Inflammatory macrophage (primary cell): ENCODE results near the gene TOM1L1.

Experiments
- DNase-seq, 2 donors: peaks; one replicate each; pipeline ENCODE4 v3.0.0-alpha.2; 2020 to 2022

Gene TOM1L1

GRCh38 chr17:54899201-54899600 is 1.5 kb upstream of the TOM1L1 start:
- no peak for DNase-seq

DNA sequence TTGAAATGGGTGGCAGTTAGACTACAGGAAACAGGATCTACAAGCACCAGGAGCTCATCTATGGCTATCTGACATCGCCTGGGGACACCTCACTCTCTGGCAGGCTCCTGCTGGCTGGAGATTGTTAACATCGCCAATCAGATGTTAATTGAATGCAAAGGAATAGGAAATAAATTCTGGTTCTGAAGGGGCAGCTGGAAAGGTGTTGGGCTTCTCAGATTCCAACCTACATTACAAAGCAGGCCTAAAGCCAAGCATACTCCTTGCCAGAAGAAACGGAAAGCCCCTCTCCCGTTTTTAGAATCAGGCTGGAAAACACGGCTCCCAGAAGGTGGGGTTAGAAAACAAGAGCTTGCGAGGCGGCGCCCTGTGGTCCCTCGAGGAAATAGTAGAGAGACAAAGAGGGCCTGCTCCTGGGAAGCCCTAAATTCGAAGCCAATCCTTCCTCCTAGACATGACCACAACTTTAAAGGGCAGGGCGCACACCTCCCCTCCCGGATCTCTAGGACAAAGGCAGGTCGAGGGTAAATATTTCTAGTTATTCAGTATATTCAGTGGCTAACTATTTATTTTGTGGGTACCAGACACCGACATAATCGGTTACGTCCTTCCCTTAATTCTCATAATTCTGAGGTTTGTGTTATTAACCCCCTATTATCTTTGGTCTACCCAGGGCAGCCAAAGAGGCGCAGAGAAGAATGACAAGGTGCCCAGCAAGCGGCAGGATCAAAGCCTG is 763 bp upstream of the TOM1L1 start:
- no peak for DNase-seq

- no peak for DNase-seq
Observed at GRCh38 chr17:54901230-54901822, 674 bp downstream of the TOM1L1 start.

- DNase-seq: no peak
Observed at GRCh38 chr17:54902017-54902416, 1.4 kb downstream of the TOM1L1 start.

DNA sequence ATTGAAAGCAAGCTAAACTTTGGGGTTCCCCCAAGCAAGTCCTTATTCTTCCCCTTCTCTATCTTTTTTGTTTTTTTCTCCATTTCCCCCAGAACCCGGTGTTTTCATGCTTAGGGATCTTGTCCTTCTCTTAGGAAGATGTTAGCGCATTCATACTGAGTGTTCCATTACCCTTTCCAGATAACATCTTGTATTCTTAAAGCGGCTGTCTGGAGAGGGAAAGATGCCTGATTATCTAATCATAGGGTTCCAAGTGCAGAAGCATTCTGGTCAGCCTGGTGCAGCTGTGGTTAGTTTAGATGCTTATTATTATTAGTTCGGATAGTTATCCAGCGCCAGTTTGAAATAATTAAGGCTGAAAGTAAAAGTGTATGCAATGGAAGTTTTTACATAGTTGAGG is 2.0 kb downstream of the TOM1L1 start:
- DNase-seq: no peak

DNA sequence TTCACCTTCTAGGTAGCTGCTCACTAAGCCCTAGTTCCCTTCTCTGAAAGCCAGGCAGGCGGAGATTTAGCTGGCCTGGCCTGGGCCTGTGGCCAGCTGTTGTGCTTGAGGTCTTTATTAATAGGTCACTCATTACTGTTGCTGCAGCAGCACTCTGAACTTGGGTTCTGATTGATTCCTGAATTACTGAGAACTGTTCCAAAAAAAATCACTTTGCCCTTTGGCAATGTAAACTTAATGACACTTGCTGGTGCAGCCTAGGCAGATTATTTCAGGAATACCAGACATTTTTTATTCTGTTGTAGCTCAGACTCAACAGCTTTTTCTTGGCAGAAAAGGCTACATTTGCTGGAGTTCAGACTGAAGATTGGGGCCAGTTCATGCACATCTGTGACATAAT is 2.7 kb downstream of the TOM1L1 start:
- no peak for DNase-seq

GRCh38 chr17:54906683-54907082 is 6.0 kb downstream of the TOM1L1 start:
- no peak for DNase-seq

DNA sequence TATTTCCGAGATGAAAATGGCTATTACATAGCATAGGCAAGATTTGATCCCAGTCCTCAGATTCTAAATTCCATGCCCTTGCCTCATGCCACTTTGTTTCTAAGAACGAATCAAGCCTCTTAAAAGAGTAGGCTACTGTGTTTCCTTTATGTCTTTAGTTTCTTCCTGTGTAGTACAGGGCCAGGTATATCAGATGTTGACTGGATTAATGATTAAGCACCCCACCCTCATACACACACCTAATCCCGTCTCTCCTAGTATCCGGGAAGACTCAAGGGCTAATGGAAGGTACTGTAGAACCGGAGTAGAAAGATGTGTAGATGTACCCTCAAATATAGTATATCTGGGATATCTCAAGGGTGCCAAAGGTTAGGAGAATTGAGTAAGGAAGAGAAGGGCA is 6.7 kb downstream of the TOM1L1 start:
- no peak for DNase-seq

DNA sequence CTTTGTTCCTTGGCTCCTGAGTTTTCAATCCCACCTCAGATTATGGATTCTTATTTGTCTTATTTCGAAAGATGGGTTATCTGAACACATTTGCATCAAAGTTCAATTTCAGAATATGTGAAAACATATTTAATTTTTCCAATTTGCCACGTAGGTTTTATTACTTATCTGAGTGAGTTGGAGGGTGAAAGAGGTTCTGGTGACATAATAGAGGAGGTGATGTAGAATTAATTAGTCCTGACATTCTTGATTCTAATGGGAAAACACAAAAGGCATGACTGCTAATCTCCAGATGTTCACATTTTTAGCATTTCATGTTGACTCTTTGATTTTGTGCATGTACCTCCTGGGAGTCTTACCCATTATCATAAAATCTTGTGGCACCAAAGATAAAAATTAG is 9.1 kb downstream of the TOM1L1 start:
- DNase-seq: no peak

DNA sequence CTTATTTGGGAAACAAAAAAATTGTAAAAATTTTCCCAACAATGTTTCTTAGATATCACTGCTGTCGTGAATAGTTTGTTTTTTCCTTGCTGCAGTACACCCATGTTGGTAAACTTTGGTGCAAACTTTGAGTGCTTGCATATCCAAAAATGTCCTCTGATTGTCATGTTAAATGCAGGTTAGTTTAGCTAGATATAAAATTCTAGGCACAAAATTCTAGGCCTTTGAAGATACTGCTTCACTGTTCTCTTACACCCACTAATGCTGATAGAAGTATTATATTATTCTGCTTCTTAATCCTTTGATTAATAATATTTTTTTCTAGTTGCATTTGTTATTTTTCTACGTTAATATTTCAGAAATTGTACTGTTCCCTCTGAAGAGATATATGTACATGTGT is 16.1 kb downstream of the TOM1L1 start:
- no peak for DNase-seq

- no peak for DNase-seq
Observed at GRCh38 chr17:54919425-54919824, 18.8 kb downstream of the TOM1L1 start.

DNA sequence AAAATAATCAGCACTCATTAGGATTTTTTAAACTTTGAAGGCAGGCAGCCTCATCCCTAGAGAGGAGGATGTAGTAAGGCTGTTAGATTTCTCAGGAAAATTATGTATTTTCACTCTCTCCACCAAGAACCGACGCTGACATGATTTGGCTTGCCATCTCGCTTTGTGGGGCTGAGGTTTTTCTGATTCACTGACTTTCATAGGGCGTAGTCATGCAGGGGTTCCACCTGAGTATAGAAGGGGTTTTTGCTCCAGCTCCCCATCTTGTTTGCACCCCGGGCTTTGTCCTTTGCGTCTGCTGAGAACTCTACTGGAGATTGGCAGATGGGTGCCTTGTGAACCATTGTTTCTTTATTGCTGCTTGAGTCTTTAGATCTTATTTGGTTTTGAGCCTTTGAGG is 20.2 kb downstream of the TOM1L1 start:
- no peak for DNase-seq

GRCh38 chr17:54924405-54924804 is 23.8 kb downstream of the TOM1L1 start:
- no peak for DNase-seq

- no peak for DNase-seq
Observed at GRCh38 chr17:54927525-54927924, 26.9 kb downstream of the TOM1L1 start.

- no peak for DNase-seq
Observed at GRCh38 chr17:54932711-54933110, 32.1 kb downstream of the TOM1L1 start.

DNA sequence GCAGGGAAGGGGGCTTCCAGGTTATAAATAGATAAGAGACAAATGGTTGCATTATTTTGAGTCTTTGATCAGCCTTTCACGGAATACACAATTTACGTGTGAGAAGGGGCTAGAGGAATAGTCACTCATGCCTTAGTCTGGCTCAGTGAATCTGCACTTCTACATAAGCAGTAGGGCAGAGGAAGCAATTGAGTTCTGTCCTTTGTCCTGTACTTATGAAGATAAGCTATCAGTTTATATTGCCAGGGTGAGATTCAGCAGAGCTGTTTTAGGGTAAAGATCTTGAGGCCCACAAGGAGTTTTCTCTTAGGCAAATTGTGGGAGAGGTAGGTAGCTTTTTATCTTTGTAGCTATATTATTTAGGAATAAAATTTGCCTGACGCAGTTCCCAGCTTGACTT is 33.3 kb downstream of the TOM1L1 start:
- DNase-seq: no peak

- DNase-seq: no peak
Observed at GRCh38 chr17:54935471-54935870, 34.8 kb downstream of the TOM1L1 start.

DNA sequence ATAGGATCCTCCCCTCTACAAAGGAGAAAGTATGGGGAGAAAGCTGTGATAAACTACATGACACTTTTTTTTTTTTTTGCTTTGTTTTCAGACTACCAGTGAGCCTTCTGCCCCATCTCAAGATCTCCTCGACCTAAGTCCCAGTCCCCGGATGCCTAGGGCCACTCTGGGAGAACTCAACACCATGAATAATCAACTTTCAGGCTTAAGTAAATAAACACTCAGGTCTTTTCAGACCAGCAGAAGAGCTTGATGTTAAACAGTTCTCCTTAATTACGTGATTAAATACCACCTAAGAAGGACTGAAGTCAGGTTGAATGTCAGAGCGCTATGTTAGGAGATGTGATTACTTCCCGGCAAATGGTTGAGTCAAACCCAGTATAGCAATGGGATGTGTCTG is 36.4 kb downstream of the TOM1L1 start:
- DNase-seq: no peak

GRCh38 chr17:54937426-54937825 is 36.8 kb downstream of the TOM1L1 start:
- DNase-seq: no peak

GRCh38 chr17:54941285-54941684 is 40.6 kb downstream of the TOM1L1 start:
- DNase-seq: no peak

DNA sequence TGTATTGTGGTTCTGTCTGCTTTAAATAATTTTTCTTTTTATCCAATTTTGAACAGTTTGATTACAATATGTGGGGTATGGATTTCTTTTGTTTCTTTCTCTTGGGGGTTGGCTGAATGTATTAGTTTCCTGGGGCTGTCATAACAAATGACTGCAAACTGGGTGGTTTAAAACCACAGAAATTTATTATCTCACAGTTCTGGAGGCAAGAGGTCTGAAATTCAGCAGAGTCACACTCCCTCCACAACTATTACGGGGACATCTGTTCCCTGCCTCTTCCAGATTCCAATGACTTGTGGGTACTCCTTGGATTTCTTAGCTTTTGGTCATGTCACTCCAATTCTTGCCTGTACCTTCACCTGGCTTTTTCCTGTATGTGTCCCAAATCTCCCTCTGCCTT is 44.1 kb downstream of the TOM1L1 start:
- no peak for DNase-seq

GRCh38 chr17:54945231-54945630 is 44.6 kb downstream of the TOM1L1 start:
- DNase-seq: no peak

- DNase-seq: no peak
Observed at GRCh38 chr17:54945671-54946070, 45.0 kb downstream of the TOM1L1 start.

- DNase-seq: no peak
Observed at GRCh38 chr17:54947396-54947795, 46.7 kb downstream of the TOM1L1 start.

GRCh38 chr17:54948380-54948779 is 47.7 kb downstream of the TOM1L1 start:
- DNase-seq: no peak
